DOHH2 (cell line): ENCODE results near the gene PRG2.

ENCODE experiments used
- CTCF ChIP-seq: fragments of 200-600 bp; sonication (generic); IDR thresholded peaks from one replicate; pipeline ENCODE4 v1.5.1; 2014; ENCODE audit warnings: antibody characterized with exemption, mild to moderate bottlenecking, low read depth, low read length; ENCODE audit not compliant: poor library complexity, severe bottlenecking
- EZH2phosphoT487 ChIP-seq: fragments of 200-600 bp; sonication (generic); IDR thresholded peaks from 2 replicates; pipeline ENCODE4 v1.6.1; 2017; ENCODE audit warnings: borderline replicate concordance, mild to moderate bottlenecking, antibody characterized with exemption, low read length, moderate library complexity, mixed read lengths

DNA sequence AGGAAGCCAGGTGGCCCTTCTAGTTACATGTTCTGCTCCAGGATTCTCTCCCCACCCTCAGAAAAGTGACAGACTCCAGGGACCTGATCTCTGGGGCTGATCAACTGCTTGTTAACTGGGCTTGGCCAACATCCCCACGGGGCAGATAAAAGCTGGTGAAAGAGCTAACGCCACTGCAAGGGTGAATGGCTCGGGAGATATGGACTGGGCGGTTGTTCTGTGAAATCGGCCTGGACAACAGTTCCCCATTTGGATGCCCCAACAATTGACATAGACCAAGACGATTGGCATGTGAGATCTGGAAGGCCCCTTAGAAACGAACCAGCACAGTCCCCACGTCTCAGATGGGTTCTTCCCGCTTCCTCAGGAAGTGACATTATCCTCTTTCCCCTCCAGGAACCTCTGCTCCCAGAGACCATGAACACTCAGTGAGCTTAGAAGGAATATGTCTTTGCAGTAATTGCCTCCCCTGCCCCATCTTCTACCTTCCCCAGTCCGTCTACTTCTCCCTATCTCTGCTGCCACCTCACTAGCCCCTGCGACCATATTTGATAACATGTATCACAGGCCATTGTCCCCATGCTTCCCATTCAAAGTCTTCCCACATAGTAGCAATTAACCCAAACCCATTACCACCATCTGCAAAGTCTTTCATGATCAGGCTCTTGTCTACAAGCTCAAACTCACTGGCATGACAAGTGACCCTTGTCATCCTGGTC, 5.6 kb upstream of the PRG2 start:
- TF ChIP-seq CTCF (no peak), EZH2phosphoT487 (no peak)
